Inflammatory macrophage treated with lipopolysaccharide for 4 hours (primary cell): ENCODE measurements around the gene ERMARD.

Source experiments
- DNase-seq: peaks from one replicate; pipeline ENCODE4 v3.0.0-alpha.2; 2020

Gene ERMARD

DNA sequence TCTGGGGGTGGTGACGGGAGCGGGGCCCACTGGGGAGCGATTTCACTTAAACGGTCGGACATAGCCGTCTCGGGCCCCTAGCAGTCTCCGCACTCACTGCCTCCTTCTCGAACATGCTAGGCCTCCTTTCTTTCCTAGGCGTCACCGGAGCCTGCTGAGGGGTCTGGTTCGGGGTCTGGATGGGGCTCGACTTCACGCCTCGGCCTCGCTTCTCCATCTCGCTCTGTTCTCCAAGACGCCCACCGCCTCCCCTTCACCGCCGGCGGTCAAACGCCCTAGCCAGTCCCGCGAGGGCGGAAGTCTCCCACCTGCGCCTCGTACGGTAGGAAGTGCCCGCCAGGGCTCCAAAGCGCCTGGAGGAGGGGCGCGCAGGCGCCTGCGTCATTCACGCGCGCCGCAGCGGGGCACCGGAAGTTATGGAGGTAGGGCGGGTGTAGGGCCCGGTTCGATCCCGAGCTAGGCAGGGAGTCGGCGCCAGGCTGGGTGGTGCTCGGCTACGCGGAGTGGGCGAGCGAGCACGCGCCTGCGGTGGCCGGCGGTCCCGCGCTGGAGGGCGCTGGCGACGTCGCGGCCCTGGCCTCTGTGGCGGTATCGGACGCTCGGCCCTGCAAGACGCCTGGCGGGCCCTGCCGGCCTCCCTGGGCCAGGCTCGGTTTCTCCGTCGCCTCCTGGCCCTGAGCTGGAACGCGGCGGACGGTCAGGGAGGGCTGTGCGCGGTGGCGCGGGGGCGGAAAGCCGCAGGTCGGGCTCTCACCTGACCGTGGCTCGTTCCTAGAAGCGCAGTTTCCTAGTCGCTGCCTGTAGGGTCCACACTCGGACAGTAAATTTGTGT lies at the start of gene ERMARD, which contains the start of gene DYNLT2:
TSS of gene ERMARD (plus strand) at position 381 of the 832 bp plus-strand sequence. CDS start at position 417, 36 bp downstream.
TSS of gene DYNLT2 (minus strand) at position 331 of the 832 bp plus-strand sequence. CDS start at position 217, 114 bp downstream.
- DNase-seq = peak; percentile 95

DNA sequence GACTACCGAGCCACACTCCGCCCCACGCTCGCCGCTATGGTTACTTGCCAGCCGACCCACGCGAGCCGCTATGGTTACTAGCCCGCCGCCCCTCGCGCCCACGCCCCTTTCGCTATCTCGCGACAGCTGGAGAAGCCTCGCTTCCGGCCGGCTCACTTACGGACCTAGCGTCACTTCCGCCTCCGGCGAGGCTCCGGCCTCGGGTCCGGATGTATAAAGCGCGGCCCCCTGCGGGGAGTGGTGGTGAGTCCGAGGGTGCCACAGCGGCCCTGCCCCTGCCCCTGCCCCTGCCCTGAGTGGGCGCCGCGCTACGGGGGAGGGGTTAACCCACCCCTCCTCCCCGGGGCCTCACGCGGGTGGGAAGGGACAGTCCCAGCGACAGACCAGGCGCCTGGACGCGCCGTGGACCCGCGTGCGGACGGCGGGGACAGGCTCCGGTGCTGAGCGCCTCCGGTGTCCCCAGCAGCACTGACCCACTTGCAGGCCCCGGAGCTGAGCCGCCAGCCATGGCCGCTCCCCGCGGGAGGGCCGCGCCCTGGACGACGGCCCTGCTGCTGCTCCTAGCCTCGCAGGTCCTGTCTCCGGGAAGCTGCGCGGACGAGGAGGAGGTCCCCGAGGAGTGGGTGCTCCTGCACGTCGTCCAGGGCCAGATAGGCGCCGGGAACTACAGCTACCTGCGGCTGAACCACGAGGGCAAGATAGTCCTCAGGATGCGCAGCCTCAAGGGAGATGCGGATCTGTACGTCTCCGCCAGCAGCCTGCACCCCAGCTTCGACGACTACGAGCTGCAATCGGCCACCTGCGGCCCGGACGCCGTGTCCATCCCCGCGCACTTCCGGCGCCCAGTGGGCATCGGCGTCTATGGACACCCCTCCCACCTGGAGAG lies 49.2 kb upstream of the ERMARD start, which contains the start of the genes C6orf120 and WDR27:
TSS of gene C6orf120 (plus strand) at position 173 of the 886 bp plus-strand sequence. CDS start at position 507, 334 bp downstream.
TSS of gene WDR27 (minus strand) at position 76 of the 886 bp plus-strand sequence. CDS start 13,024 bp downstream, outside the sequence.
- DNase-seq = peak; percentile 100

DNA sequence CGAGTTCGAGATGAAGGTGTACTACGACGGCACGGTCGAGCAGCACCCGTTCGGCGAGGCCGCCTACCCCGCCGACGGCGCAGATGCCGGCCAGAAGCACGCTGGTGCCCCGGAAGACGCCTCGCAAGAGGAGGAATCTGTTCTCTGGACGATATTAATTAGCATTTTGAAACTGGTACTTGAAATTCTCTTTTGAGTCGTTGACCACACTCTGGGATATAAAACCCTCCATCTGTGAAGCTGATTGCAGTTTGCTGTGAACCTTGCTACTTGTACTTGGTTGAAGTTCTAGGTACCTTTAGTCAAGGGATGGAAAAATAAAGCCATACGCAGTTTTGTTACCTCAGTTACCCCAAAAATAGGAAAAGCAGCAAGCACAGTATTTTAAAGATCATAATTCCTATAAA lies 48.6 kb upstream of the ERMARD start:
- no peak for DNase-seq

DNA sequence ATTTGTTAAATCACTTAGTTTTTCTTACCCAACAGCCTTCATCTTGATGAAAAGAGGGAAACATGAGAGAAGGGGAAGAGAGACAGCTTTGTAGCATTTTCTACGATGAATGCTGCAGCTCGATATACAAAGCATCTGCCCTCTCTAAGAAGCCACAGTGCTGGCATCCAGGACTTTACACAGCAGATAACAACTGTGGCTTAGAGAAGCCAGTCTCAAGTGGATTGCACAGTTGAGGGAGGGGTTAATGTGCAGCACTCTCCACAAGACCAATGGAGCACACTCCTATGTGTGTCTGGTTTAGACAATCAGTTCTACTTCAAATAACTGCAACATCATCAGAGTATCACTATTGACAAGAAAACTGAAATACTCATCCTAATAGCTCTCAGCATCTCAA lies 43.6 kb upstream of the ERMARD start:
- DNase-seq = no peak

DNA sequence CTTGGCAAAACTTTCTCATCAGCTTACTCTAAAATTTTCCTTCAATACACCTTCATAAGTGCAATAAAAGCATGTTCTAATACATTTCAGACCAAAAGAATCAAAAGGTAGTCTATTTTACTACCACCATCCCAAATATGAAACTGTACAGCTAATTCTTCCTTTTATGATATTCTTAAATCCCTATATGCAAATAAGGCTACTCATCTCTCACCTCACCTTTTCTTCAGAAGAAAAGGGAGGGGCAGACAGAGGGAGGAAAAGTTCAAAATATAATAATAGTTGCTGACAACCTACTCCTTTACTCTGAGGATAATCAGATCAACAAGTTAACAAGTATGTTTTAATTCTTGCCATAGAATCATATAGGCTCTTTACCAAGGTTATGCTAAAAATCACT lies 42.1 kb upstream of the ERMARD start:
- no peak for DNase-seq

DNA sequence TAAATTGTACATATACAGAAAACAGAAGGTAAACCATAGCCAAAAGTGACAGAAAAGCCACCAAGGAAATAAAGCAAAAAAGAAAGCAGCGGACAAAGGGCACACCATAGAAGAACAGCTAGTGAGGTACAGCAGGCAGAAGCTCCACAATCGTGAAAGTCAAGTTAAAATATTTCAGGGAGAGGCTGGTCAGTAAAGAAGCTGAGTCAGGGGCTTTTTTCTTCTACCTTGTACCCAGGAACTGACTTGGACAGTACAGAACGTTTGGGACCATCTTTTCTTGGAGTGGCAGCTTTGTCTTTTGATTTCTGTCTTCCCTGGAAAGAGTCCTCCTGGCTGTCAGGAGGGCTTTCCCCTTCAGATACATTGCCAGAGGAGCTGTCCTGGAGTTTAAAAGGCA lies 41.4 kb upstream of the ERMARD start:
- DNase-seq = no peak

DNA sequence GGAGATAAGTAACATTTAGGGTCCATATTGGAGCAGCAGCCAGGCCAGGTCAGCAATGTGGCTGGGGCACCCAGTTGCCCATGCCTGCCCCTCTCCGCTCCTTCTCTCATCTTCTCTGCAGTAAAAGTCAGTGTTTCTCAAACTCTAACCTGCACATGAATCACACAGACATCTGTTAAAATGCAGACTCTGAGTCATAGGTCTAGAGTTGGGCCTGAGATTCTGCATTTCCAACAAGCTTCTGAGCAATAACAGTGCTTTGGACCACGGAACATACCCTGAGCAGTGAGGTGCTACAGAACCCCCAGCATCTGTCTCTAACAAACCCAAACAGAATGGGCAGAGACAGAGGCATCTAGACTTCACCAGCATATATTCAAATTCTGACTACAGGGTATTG lies 37.2 kb upstream of the ERMARD start:
- DNase-seq = no peak

DNA sequence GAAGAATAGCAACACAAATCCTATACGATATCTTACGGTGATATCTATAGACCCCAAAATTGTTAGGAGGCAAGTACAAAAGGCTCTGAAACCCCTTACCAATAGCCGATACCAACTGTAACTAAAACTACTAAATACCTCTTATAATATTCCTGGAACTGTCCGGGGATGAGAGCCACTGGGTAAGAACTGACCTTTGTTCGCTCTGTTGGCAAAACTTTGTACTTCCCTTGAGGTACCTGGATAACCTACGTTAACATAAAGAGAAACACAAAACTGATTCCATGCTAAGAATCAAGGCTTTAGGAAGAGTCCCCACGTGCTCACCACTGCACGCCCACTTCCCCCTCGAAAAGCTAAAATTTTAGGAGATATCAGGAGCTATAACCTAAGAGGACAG lies 36.8 kb upstream of the ERMARD start:
- DNase-seq = no peak

DNA sequence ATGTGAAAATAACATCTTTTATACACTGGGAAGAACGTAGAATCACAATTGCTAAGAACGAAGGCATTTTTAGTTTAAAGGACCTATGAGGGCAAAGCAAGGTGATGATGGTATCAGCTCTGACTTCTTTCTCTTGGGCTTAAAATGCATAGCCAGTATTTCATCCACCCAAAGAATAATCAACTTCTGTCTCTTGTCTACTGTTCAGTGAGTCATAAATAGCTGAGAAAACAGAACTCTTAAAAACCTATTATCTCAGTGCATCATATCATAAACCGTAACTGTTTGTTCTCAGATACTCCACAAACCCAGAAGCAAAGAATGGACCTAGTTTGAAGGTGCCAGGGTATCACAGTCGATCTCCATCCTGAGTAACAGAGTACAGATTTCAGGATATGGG lies 32.3 kb upstream of the ERMARD start:
- no peak for DNase-seq

DNA sequence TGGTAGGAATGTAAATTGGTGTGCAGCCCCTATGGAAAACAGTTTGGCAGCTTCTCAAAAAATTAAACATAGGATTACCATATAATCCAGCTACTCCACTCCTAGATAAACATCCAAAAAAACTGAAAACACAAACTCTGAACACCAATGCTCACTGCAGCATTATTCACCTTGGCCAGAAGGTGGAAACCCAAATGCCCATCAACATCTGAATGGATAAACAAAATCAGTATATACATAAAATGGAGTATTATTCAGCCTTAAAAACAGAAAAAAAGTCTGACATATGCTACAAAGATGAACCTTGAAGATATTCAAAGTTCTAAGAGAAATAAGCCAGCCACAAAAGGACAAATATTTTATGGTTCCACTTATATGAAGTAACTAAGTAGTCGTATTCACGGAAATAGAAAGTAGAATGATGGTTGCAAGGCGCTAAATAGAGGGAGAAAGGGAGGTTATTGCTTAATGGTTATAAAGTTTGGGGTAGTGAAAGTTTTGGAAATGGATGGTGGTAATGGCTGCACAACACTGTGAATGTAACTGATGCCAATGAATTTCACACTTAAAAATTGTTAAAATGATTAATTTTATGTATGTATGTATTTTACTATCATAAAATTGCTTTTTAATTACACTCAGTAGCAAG lies 31.1 kb upstream of the ERMARD start:
- peak; percentile 39 for DNase-seq

DNA sequence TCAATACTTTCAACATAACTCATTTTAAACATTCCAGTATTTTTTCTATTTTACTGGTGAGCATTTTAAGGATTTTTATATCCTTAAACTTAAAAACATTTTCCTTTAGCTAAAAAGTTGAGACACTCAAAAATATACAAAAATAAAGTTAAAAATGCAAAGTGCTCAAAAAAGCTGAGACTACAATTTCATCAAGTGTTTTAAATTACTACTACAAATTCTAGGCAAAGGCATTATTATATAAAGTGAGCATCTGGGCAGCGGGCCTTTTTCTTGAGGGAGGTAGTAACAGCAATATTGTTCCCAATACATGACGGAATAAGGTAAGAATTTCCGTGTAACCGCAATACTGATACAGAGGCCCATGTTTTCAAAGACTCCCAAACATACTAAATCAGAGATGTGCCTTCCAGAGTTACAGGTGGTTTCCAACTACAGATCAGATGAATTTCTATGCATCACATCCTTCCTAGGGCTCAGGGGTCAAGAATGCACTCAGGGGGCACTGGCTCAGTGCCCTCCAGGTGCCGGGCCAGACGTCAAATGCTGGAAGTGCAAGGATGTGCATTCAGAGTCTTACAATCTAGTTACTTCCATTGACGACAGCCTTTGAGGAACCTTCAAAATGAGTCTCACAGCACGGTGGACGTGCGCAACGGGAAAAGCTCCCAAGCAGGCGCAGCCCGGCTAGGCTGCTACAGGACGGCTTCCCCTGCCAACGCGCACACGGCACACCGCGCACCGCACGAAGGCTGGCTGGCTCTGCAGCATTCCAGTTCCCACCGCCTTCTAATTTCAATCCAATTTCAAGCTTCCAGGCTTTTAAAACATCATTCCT lies 28.8 kb upstream of the ERMARD start:
- DNase-seq = peak; percentile 55

DNA sequence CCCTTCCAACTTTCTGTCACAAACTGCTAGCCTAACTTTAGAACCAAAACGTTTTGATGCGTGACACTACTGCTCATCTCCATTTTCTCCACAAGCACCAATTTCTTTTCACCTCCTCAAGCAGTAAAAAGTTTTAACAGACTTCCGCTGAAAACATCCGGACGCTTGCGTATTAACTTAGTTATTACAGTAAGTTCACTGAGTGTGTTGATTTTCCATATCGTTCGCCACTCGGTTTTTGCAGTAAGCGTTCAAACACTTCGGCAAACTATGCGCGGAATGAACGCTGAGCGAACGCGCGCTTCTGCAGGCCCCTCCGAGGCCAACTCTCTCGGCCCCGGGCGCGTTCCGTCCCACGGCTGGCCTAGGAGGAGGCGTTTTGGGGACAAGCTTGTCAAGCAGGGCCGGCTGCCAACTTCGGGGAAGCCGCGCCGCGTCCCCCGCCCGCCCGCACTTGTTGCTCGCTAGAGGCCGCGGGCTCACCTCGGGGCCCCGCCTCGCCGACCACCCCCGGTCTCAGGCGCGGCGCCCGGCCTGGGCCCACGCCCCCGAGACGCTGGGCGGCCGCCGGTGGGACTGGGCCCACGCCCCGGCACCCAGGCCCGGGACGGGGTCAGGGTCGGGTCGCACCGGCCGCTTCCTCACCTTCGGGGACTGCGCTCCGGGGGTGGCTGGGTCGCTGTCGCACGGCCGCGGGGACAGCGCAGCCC lies 28.1 kb upstream of the ERMARD start:
- DNase-seq = peak; percentile 58

DNA sequence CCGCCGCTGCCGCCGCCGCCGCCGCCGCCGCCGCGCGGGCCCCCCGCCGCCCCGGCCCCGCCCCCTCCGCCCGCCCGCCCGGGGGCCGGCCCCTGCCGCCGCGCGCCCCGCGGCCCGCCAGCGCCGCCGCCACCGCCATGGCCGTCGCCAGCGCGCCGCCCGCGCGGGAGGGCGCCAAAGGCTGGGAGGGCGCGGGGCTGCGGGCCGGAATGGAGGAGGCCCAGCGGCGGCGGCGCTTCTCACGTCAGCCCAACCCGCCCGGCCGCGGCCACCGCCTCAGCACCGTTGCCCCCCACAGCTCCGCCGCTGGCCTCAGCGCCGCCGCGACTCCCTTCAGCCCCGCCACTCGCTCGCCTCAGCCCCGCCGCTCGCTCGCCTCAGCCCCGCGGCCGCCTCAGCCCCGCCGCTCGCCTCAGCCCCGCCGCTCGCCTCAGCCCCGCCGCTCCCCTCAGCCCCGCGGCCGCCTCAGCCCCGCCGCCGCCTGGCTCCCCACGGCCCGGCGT lies 27.4 kb upstream of the ERMARD start:
- peak; percentile 31 for DNase-seq

DNA sequence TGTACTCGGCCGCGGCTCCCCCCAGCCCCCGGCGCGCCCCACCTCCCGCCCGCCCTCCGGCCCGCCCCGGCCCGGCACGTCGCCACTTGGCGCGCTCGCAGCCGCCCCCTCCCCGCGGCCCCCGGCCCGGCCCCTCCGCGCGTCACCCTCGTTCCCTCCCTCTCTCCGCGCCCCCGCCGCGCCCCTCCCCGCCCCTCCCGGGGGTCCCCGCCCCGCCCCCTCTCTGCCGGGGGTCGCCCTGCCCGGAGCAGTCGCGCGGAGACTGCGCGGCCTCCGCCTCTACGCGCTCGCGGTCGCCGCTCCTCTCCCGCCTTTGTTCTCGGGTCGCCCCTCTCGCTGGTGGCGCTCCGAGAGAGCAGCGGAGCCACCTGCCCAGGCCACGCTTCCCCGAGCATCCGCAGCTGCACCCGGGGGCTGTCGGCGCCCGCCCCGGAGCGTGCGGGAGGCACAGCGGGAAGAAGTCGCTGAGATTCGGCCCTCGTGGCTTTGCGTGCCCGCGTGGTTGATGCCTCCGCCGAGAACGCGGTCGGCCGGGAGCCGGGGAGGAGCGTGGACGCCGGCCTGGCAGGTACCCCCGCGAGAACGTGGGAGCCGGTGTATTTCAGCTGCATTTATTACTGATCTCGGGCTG lies 26.8 kb upstream of the ERMARD start, which contains the start of gene PHF10:
TSS of gene PHF10 (minus strand) at position 7 of the 631 bp plus-strand sequence. CDS start 569 bp downstream, outside the sequence.
- DNase-seq = peak; percentile 16

DNA sequence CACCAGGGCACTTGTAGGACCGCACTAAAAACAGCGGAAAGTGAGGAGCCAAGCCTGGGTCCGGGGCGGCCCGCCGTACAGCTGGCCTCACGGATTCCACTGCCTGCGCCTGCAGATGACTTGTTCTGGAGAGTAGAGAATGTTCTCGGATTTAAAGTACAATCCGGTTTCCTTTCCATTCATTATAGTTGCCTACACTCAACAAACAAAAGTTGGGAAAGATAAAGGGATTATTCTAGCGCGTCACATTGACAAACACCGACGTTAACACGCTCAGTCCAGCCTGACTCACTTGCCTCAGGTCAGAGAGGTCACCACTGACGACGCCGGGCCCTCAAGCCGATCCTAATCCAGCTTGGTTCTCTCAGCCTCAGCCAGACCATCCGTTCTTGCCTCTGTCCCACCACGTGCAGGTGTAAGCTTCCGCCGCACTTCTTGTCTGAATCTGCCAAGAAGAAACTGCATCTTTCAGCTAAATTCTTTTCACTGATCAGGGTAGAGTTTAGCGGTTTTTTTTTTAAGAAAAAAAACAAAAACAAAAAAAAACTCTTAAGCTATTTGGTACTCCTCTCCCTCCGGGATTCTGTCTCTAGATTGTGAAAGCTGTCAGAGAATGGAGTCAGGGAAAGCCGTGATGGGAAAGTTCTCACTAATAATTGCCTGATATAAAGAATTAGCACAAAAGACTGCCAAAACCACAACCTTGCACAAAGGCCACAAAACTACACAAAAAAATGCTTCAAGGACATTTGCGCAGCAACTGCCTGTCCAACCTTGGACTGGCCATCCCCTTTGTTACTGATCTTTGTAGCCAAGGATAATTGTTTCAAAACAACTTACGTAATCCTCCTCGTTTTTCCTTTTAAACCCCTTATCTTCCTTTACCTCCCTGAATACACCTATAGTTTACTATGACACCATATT lies 26.0 kb upstream of the ERMARD start:
- peak; percentile 55 for DNase-seq

DNA sequence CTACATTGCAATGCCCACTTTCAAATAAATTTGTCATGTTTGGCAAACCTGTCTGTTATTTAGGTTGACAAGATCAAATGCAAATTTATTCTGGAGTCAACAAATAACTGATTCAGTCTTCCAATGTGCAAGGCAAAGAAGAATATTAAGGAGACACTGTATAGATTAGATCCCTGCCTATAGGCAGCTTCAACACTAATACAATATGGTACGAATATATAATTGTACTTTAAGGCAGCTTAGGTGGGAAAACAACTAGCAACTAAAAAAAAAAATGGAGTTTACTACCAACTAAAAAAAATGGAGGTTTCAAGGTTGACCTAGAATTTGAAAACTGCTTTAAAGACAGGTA lies 25.4 kb upstream of the ERMARD start:
- no peak for DNase-seq

DNA sequence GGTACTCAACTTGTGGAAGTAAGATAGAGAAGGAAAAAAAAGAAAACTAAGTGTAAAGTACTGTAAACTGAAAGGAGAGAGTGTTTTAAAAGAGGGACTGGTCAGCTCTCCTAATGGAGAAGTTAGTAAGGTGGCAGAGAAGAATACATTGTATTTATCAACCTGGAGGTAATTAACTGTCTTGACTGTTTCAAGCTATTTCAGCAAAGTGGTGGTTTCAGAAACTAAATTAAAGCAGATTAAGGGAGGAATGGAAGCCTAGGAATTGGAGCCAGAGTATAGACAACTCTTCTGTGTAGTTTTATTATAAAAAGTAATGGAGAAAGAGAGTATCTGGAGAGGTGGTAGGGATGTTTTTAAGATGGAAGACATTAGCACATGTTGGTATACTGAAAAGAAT lies 24.5 kb upstream of the ERMARD start:
- no peak for DNase-seq

DNA sequence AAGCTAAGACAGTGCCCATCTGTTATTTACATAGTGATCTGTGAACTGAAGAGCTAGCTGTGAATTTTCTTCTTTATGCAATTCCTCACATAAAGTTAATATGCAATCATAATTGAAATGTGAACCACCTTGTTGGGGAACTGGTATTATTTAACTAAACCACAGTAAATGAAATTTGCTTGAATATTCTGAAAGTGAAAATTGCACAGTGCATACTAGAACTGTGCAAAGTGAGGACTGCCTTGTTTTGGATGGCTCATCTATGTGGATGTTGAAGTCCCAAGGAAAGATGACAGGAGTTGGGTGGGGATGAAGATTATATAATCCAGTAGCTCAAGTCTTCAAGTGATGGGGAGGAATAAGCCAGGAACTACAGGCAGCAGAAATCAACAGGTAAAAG lies 21.5 kb upstream of the ERMARD start:
- no peak for DNase-seq
